Hepatic stellate cell (primary cell): ENCODE data around the gene PDILT.
"Not testable (repeated sequence)": the region's sequence is repeated elsewhere in the genome, so short reads cannot be mapped to it uniquely, and the experiment has no call there.

Experiments used
- DNase-seq: peaks from one replicate; pipeline ENCODE4 v3.0.0; 2011; ENCODE audit warnings: low spot score

Gene PDILT

DNA sequence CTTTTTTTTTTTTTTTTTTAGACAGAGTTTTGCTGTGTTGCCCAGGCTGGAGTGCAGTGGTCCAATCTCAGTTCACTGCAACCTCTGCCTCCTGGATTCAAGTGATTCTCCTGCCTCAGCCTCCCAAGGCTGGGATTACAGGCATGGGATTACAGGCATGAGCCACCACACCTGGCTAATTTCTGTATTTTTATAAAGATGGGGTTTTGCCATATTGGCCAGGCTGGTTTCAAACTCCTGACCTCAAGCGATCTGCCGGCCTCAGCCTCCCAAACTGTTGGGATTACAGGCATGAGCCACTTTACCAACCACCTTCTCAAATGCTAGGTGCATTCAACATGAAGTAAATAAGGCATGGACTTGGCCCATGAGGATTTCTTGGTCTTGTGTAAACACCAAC is 83.5 kb downstream of the PDILT start:
- not testable (repeated sequence) for DNase-seq

DNA sequence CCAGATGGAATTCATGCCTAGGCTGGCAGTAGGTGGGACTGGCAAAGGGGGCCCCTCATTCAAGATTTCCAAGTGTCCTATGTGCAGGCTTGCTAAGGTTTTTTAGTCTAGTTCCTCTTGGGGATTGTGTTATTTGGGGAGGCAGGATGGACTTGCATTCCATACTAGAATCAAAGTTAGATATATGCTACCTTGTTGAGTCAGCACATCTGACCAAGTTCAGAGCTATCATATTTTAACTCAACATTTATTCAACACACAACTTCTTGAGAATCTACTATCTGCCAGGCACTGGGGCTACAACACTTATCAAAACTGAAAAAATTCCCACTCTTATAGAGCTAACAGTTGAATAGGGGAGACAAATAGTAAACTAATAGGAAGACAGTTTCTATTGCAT is 83.9 kb downstream of the PDILT start:
- DNase-seq: no peak

DNA sequence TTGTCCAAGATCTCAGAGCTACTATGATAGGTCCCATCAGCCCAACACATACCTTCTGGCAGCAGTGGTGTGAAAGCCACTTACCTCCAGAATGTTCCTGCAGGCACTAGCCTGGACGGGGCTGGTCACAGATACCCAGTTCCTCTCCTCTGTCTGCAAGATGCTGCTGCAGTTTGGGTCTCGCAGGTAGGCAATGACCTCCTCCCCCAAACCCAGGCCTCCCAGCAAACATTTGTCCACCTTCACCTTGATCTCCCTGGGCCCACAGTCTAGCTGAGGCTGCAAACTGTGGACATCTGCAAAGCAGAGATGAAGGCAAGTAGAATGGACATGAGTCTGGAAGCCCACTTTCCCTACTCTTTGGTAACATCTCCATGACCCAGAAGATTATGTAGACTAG is 84.4 kb downstream of the PDILT start:
- no peak for DNase-seq

DNA sequence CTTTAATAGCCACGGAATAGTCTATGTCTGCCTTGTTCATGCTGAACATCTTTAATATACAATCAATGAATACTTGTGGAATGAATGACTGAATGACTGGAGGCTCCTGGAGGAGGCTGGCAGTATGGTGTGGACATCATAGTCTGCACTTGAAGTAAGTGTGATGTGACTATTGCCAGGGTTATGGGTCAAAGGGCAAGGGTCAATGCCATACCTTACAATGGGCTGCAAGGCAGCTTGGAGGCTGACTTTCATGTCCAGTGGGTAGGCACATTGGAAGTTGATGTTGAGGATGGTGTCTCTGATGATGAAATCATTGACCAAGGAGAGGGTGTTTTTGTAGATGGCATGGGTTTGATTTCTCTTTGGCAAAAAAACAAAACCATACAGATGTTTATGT is 85.1 kb downstream of the PDILT start:
- DNase-seq: no peak

DNA sequence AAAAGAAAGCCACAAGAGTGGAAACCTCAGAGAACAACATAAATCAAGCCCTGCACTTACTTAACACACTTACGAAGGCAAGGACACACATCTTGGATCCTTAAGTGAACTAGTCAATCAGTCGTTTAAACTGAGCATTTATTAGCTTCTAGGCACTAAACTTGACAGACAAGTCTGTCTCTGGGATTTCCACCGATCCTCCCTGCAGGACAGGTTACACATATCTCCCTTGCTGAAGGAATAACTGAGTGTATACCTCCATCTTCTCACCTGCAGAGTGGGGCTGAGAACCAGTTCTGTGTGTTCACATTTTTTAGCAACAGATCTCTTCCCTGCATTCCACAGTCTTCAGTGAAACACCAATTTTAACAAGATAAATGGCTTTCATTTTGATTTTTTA is 86.1 kb downstream of the PDILT start:
- no peak for DNase-seq

DNA sequence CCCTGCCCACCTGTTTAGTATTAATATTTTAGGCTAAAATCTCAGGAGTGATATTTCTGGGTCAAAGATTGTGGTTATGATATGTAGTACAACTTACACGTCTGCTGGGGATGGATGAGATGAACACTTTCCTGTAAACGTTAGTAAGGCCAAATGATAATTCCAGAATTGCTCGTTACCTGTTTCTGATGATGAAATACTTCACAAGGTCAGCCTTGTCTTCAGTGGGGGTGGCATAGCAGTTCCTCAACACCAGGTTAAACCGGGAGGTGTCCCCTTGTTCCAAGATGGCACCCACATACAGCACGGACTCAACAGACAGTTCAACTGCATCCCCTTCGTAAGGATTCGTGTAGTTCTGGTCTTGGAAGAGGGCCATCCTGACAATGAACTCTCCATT is 86.5 kb downstream of the PDILT start:
- DNase-seq: no peak

DNA sequence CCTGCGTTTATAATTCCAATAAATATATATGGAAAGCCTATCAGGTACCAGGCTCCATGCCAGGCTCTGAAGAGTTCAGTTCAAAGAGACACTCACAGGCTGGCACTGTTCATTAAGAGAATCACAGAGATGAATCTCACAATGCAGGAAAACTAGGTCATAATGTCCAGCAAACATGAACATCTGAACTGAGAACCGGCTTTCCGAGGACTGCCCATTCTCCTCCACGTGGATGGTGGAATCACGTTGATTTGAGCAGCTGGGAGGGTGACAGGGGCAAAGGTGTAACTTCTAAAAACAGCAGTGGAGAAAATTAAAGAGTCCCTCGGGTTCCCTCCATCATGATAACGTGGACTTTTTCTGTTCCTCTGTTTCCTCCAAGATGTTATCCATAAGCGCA is 87.4 kb downstream of the PDILT start:
- no peak for DNase-seq

DNA sequence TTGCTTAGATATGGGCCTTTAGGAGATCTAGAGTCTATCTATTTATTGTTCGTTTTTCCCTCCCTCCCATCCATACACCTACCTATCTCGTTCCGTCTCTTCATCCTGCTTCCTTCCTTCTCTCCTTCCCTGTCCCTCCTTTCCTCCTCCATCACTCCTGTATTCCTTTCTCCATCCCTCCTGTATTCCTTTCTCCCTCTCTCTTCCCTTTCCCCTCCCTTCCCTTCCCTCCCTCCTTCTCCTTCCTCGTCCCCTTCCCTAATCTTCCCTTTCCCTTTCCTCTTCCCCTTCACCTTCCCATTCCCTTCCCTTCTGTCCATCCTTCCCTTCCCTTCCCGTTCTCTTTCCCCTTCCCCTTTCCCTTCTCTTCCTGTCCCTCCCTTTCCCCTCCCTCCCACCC is 87.8 kb downstream of the PDILT start:
- DNase-seq: no peak

DNA sequence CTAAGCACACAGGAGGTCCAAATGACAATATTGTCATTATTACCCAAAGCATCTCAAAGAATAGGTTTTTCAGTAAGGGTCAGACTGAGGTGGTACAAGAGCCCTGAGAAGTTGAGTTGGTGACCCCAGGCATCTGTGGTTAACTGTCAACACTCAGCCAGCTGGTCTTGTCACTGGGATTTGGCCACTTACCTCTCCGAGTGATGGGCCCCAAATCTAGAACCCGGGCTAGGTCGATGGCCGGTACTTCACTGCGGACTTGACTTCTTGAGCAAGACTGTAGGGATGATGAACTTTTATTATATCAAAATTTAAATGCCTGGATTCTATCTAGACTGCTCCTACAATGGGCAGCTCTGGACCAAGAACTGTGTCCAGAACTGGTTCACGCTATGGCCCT is 88.8 kb downstream of the PDILT start:
- no peak for DNase-seq

DNA sequence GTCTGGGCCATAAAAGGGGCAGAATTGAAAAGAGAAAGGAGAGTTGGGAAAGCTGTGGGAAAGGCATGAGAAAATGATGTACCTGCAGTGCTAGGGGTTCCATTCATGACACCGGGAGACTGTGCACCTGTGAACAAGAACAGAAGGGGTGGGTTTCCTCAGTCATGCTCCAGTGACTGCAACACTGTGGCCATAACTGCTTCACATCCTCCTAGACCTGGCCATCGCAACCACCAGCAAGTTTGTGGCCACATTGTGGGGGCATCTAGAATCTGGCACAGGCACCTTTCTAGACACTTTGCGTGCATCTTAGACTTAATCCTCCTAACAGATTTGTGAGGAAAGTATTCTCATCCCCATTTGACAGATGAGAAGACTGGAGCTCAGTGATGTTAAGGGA is 90.0 kb downstream of the PDILT start:
- DNase-seq: no peak

DNA sequence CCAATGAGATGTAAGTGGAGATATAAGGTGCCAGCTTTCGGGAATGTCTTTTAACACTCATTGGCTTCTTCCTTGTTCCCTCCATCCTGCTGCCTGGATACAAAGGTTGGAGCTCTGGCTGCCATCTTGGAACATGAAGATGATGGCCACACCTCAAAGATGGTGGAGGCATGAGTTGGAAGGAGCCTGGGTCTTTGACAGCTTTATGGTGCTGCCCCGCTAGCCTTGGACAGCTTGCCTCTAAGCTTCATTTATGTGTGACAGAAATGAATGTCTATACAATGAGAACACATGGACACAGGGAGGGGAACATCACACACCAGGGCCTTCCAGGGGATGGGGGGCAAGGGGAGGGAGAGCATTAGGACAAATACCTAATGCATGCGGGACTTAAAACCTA is 90.8 kb downstream of the PDILT start:
- no peak for DNase-seq

DNA sequence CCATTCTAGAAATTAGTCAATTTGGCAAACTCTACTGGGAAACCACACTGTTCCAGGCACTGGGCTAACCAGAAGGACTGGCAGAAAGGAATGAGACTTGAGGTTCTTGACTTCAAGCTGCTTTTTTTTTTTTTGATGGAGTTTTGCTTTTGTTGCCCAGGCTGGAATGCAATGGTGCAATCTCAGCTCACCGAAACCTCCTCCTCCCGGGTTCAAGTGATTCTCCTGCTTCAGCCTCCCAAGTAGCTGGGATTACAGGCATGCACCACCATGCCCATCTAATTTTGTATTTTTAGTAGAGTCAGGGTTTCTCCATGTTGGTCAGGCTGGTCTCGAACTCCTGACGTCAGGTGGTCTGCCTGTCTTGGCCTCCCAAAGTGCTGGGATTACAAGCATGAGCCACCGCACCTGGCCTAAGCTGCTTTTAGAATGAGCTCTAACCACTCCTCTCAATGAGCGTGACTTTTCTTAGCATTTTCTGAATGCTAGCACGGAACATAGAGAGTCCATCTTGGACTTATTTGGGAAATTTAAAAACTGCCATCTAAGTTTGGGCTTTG is 91.9 kb downstream of the PDILT start:
- DNase-seq: not testable (repeated sequence)

DNA sequence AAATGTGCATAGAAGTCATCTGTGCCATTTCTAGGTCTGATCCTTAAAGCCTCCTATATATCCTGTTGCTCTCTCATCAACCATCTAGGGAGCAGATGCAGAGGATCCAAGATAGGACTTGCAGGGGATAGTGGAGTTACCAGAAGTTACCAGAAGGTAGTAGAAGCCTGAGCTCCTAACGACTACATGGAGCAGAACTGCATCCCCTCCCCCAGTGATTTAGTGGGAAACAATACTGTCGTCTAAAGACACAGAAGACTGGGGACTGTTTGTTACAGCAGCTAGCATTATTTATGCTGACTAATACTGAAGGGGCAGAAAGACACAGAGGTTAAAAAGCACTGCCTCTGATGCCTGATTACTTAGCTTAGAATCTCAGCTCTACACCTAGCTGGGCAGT is 93.0 kb downstream of the PDILT start:
- no peak for DNase-seq

DNA sequence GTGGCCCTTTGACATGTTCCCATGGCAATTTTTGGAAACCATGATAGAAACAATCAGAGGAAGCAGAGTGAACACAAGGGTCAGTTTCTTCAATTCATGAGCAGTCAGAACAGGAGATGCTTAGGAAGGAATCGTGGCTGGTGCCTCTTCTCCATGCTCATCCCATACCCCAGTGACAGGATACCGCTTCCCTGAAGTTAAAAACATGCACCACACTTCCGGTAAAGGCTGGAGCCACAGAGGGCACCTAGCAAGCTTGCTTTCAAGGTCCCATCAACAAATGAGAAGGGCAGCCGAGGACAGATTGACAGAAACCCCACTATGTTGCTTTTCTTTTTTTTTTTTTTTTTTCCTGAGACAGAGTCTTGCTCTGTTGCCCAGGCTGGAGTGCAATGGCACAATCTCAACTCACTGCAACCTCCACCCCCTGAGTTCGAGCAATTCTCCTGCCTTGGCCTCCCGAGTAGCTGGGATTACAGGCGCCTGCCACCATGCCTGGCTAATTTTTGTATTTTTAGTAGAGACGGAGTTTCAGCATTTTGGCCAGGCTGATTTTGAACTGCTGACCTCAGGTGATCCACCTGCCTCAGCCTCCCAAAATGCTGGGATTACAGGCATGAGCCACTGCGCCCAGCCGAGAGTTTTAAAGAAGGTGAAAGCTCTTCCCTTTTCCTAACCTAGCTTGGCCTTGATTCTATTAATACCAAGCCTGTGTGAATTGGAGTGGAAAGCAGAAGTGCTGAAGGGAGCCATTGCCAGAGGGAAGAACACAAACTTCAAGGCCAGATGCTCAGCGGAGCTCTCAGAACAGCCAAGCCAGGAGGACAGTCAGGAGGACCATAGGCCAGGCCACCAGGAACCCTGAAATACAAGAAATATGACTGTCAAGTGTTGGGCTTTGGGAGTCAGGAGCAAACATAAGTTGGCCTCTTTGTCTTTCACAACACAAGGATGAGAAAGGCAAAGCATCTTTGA is 93.8 kb downstream of the PDILT start:
- DNase-seq: no peak

DNA sequence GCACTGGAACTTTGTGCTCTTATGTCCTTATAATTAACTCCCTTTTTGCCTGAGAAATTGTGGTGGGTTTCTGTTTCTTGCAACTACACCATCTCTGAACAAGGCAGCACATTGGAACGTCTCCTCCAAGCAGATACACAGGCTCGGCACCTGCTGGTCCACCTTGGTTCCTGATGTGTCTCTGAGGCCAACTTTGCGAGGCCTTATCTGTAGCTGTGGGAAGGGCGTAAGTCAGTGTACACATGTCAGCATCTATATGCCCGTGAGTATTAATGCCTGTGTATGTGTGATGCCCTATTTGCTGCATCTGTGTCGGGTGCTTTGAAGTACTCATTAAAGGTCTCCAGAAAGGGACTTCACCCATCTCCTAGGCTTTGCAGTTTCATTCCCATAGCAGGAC is 94.8 kb downstream of the PDILT start:
- DNase-seq: no peak
